Measurements from ENCODE around the gene FOXQ1.
A peak's percentile ranks its signal among the peaks of the same experiment; 100 is the strongest.
"Not testable (repeated sequence)": the region's sequence is repeated elsewhere in the genome, so short reads cannot be mapped to it uniquely, and the experiment has no call there.

Gene FOXQ1

GRCh38 chr6:1312203-1312472 is 240 bp downstream of the FOXQ1 start:
- Mint-ChIP-seq H3K9me3 (no peaks in the 10 kb centered on the region), H3K4me3 (peak overlapping the region; percentile 56), H3K36me3 (ENCODE audit: low read depth) (peaks cover 4% of the 10 kb centered on the region), H3K27ac (no peak overlapping the region), H3K27me3 (peaks cover 72% of the 10 kb centered on the region), H3K4me1 (ENCODE audit: low read depth) (peaks cover 35% of the 10 kb centered on the region)

- peak overlapping the region; percentile 56 for H3K4me3 Mint-ChIP-seq
- no peaks in the 10 kb centered on the region for H3K9me3 Mint-ChIP-seq
- H3K27ac Mint-ChIP-seq: no peak overlapping the region
- H3K36me3 Mint-ChIP-seq (ENCODE audit: low read depth): peaks cover 4% of the 10 kb centered on the region
- peaks cover 70% of the 10 kb centered on the region for H3K27me3 Mint-ChIP-seq
- H3K4me1 Mint-ChIP-seq (ENCODE audit: low read depth): peaks cover 35% of the 10 kb centered on the region
Observed at GRCh38 chr6:1312473-1313367, 822 bp downstream of the FOXQ1 start.

GRCh38 chr6:1313384-1313766 is 1.5 kb downstream of the FOXQ1 start:
- Mint-ChIP-seq H3K4me3 (no peak overlapping the region), H3K4me1 (ENCODE audit: low read depth) (peaks cover 35% of the 10 kb centered on the region), H3K27me3 (peaks cover 69% of the 10 kb centered on the region), H3K36me3 (ENCODE audit: low read depth) (peaks cover 4% of the 10 kb centered on the region), H3K27ac (no peak overlapping the region), H3K9me3 (no peaks in the 10 kb centered on the region)

- peaks cover 35% of the 10 kb centered on the region for H3K4me1 Mint-ChIP-seq (ENCODE audit: low read depth)
- H3K4me3 Mint-ChIP-seq: peak overlapping the region; percentile 42
- H3K27ac Mint-ChIP-seq: peak overlapping the region; percentile 80
Observed at GRCh38 chr6:1313767-1314503, 2.0 kb downstream of the FOXQ1 start.

GRCh38 chr6:1314617-1315016 is 2.7 kb downstream of the FOXQ1 start:
- Mint-ChIP-seq H3K9me3 (no peaks in the 10 kb centered on the region), H3K4me1 (ENCODE audit: low read depth) (peaks cover 35% of the 10 kb centered on the region)

More at GRCh38 chr6:1313767-1314503, 2.0 kb downstream of the FOXQ1 start:
- Mint-ChIP-seq H3K27me3 (peaks cover 64% of the 10 kb centered on the region), H3K36me3 (ENCODE audit: low read depth) (peaks cover 4% of the 10 kb centered on the region), H3K9me3 (no peaks in the 10 kb centered on the region)

GRCh38 chr6:1315201-1315559 is 3.3 kb downstream of the FOXQ1 start:
- no peak overlapping the region for H3K27ac Mint-ChIP-seq
- no peak overlapping the region for H3K4me3 Mint-ChIP-seq
- H3K27me3 Mint-ChIP-seq: peaks cover 51% of the 10 kb centered on the region
- no peaks in the 10 kb centered on the region for H3K9me3 Mint-ChIP-seq
- H3K4me1 Mint-ChIP-seq (ENCODE audit: low read depth): peaks cover 35% of the 10 kb centered on the region
- peaks cover 4% of the 10 kb centered on the region for H3K36me3 Mint-ChIP-seq (ENCODE audit: low read depth)

More at GRCh38 chr6:1314617-1315016, 2.7 kb downstream of the FOXQ1 start:
- Mint-ChIP-seq H3K4me3 (no peak overlapping the region), H3K27ac (no peak overlapping the region), H3K27me3 (peaks cover 57% of the 10 kb centered on the region), H3K36me3 (ENCODE audit: low read depth) (peaks cover 4% of the 10 kb centered on the region)

- H3K4me1 Mint-ChIP-seq (ENCODE audit: low read depth): peaks cover 31% of the 10 kb centered on the region
- H3K9me3 Mint-ChIP-seq: no peaks in the 10 kb centered on the region
- peak overlapping the region; percentile 21 for H3K4me3 Mint-ChIP-seq
- H3K27ac Mint-ChIP-seq: no peak overlapping the region
- peaks cover 45% of the 10 kb centered on the region for H3K27me3 Mint-ChIP-seq
- H3K36me3 Mint-ChIP-seq (ENCODE audit: low read depth): peaks cover 4% of the 10 kb centered on the region
Observed at GRCh38 chr6:1315560-1316386, 3.9 kb downstream of the FOXQ1 start.

GRCh38 chr6:1316489-1316971 is 4.6 kb downstream of the FOXQ1 start:
- Mint-ChIP-seq H3K4me3 (peak overlapping the region; percentile 21), H3K4me1 (ENCODE audit: low read depth) (peaks cover 24% of the 10 kb centered on the region), H3K27ac (no peak overlapping the region), H3K9me3 (no peaks in the 10 kb centered on the region), H3K27me3 (peaks cover 38% of the 10 kb centered on the region), H3K36me3 (ENCODE audit: low read depth) (peaks cover 4% of the 10 kb centered on the region)

GRCh38 chr6:1317302-1317815 is 5.5 kb downstream of the FOXQ1 start:
- no peak overlapping the region for H3K4me3 Mint-ChIP-seq
- no peaks in the 10 kb centered on the region for H3K9me3 Mint-ChIP-seq
- no peak overlapping the region for H3K27ac Mint-ChIP-seq
- peaks cover 43% of the 10 kb centered on the region for H3K27me3 Mint-ChIP-seq
- peaks cover 21% of the 10 kb centered on the region for H3K4me1 Mint-ChIP-seq (ENCODE audit: low read depth)
- H3K36me3 Mint-ChIP-seq (ENCODE audit: low read depth): peaks cover 4% of the 10 kb centered on the region

- peaks cover 18% of the 10 kb centered on the region for H3K4me1 Mint-ChIP-seq (ENCODE audit: low read depth)
- no peak overlapping the region for H3K27ac Mint-ChIP-seq
- peaks cover 4% of the 10 kb centered on the region for H3K36me3 Mint-ChIP-seq (ENCODE audit: low read depth)
- peaks cover 47% of the 10 kb centered on the region for H3K27me3 Mint-ChIP-seq
- H3K4me3 Mint-ChIP-seq: no peak overlapping the region
- no peaks in the 10 kb centered on the region for H3K9me3 Mint-ChIP-seq
Observed at GRCh38 chr6:1318036-1318435, 6.1 kb downstream of the FOXQ1 start.

GRCh38 chr6:1318584-1318983 is 6.7 kb downstream of the FOXQ1 start:
- not testable (repeated sequence) for H3K4me3 Mint-ChIP-seq; H3K27ac Mint-ChIP-seq; H3K36me3 Mint-ChIP-seq (ENCODE audit: low read depth); H3K9me3 Mint-ChIP-seq
- Mint-ChIP-seq H3K27me3 (peaks cover 47% of the 10 kb centered on the region), H3K4me1 (ENCODE audit: low read depth) (peaks cover 18% of the 10 kb centered on the region)

GRCh38 chr6:1321738-1322137 is 9.8 kb downstream of the FOXQ1 start:
- no peaks in the 10 kb centered on the region for H3K9me3 Mint-ChIP-seq
- H3K36me3 Mint-ChIP-seq (ENCODE audit: low read depth): no peaks in the 10 kb centered on the region
- no peaks in the 10 kb centered on the region for H3K4me1 Mint-ChIP-seq (ENCODE audit: low read depth)
- H3K27ac Mint-ChIP-seq: no peak overlapping the region
- peaks cover 42% of the 10 kb centered on the region for H3K27me3 Mint-ChIP-seq
- H3K4me3 Mint-ChIP-seq: no peak overlapping the region

- peaks cover 44% of the 10 kb centered on the region for H3K27me3 Mint-ChIP-seq
- no peaks in the 10 kb centered on the region for H3K36me3 Mint-ChIP-seq (ENCODE audit: low read depth)
- no peak overlapping the region for H3K4me3 Mint-ChIP-seq
Observed at GRCh38 chr6:1322156-1322555, 10.3 kb downstream of the FOXQ1 start.

GRCh38 chr6:1322696-1323219 is 10.9 kb downstream of the FOXQ1 start:
- Mint-ChIP-seq H3K27ac (no peak overlapping the region), H3K4me1 (ENCODE audit: low read depth) (no peaks in the 10 kb centered on the region), H3K36me3 (ENCODE audit: low read depth) (no peaks in the 10 kb centered on the region), H3K4me3 (no peak overlapping the region), H3K27me3 (peaks cover 43% of the 10 kb centered on the region), H3K9me3 (no peaks in the 10 kb centered on the region)

More at GRCh38 chr6:1322156-1322555, 10.3 kb downstream of the FOXQ1 start:
- H3K9me3 Mint-ChIP-seq: no peaks in the 10 kb centered on the region
- no peak overlapping the region for H3K27ac Mint-ChIP-seq
- no peaks in the 10 kb centered on the region for H3K4me1 Mint-ChIP-seq (ENCODE audit: low read depth)

Data from stimulated activated naive CD8-positive, alpha-beta T cell treated with anti-CD3 and anti-CD28 coated beads, Interleukin-15, Interleukin-2, amounts not matched to agents 100 ng/mL and 50 ng/mL, for 24 hours (primary cell).